CD4-positive, alpha-beta T cell treated with Interleukin-21 for 1 hour (primary cell): ENCODE measurements around the gene REXO1.

Experiments used
- DNase-seq: peaks from one replicate; pipeline ENCODE4 v3.0.0-alpha.2; 2020

REXO1 gene

DNA sequence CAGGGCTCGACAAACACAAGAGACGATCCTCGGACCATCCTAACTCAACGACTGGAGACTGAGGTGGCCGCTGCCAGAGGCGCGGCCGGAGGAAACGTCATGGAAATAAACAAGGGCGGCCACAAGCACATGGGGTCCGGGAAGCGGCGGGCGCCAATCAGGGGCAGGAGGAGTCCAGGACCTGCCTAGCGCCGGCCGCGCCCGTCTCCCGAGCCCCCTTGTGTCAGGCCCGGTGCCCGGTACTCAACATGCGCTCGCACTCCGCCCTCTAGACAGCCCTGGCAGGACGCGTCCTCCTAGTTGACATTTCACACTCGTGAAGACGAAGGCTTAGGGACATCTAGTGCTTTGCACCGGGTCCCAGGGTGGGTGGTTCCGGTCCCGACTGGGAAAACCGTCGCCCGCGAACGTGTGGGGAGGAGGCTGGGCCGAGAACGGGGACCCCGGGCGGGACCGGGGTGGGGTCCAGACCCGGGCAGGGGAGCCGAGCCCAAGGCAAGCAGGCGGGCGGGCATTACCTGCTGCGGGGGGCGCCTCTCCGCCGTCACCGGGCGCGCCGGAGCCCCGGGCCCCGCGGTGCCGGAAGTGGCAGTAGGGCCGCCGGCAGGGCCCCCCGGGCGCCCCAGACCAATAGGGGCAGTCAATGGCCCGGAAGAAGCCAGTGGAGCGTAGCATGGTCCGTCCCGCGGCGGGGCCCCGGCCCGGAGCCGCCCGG lies 442 bp downstream of the REXO1 start:
- no peak for DNase-seq

DNA sequence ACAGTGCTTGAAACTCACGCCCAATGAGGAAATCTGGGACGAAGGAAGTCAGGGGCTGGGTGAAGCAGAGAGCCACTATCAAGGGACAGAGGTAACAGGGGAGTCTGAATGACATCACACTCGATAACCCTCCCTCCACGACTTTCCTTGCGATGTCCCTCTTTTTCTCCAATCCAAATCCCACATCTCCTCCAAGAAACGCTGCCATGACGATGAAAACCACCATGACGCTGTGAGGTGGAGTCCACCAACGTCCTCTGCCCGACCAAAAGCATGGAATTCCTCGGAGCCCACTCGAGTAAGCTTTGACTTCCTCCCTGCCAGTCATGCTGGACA lies 967 bp downstream of the REXO1 start:
- no peak for DNase-seq

DNA sequence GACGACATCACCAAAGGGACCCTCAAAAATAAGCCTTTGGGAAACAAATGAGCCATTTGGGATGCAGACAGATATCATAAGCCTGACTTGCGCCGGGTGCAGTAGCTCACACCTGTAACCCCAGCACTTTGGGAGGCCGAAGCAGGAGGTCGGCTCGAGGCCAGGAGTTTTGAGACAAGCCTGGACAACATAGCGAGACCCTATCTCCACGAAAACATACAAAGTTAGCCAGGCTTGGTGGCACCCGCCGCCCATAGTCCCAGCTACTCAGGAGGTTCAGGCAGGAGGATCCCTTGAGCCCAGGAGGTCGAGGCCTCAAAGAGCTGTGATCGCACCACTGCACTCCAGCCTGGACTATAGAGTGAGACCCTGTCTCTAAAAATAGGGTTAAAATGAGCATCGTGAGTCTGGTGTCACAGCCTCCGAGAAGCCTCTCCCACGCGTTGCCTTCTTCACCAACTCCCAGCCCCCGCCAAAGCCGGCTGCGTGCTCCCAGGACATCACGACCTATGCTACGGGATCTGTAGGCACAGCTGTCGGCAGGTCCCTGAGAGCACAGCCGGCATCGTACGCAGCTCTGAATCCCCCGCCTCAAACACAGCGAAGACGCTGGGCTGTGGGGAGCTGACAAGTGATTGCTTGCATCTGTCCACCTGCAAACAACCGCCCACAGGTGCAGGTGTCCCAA lies 1.6 kb downstream of the REXO1 start:
- DNase-seq: no peak

DNA sequence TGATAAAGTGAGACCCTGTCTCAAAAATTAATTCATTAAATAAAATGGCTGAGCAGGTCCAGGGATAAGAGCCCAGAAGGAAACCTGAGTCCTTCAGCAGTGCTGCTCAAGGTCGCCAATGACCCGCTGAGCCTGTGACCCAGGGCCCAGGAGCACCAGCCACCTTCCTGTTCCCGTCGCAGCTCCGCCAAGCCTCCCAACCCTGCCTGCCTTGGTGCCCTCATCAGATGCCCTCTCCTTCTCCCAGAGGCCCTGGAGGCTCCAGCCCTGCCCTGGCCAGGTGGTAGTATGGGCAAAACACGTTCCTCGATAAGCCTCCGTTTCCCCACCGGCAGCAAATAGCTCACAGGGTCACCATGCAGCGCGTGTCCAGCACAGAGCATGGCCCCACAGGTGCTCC lies 2.6 kb downstream of the REXO1 start:
- DNase-seq: no peak

DNA sequence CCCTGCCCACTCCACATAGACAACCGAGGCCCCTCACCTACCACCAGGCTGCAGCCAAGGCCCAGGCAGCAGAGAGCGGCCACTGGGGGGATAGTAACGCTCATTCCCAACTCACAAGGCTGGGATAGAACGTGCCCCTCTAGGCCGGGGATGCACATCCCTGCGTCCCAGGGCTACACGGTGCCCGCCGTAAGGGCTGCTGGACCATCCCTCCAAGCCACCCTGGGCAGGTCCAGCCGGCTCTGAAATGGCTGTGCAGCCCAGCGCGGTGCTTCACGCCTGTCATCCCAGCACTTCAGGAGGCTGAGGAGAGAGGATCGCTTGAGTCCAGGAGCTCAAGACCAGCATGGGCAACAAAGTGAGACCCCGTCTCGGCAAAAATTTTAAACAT lies 3.2 kb downstream of the REXO1 start:
- no peak for DNase-seq

DNA sequence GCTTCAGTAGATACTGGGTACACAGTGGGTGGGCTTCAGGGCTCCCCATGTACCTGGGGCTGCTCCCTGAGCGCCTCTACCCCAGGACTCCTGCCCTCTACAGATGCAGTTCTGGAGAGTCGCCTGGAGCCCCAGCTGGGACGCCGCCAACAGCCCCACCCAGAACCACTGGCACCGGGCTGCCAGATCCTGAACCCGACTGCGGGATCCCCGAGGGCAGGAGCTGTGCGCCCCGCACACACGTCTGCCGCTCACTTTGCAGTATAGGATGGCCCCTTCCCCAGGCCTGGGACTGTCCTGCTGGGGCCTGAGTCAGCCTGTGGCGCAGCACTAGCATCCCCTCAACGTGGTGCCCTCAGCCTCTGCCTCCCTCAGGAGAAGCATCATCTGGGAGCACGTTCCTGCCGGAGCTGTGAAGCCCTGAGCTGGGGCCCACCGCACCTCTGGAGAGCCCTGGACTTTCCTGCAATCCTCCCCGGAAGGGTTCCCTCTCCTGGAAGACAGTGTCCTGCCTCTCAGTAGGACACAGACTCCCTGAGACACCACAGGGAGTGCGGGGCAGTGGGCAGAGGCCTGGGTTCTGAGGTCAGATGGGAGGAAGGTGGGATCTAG lies 3.7 kb downstream of the REXO1 start:
- no peak for DNase-seq

DNA sequence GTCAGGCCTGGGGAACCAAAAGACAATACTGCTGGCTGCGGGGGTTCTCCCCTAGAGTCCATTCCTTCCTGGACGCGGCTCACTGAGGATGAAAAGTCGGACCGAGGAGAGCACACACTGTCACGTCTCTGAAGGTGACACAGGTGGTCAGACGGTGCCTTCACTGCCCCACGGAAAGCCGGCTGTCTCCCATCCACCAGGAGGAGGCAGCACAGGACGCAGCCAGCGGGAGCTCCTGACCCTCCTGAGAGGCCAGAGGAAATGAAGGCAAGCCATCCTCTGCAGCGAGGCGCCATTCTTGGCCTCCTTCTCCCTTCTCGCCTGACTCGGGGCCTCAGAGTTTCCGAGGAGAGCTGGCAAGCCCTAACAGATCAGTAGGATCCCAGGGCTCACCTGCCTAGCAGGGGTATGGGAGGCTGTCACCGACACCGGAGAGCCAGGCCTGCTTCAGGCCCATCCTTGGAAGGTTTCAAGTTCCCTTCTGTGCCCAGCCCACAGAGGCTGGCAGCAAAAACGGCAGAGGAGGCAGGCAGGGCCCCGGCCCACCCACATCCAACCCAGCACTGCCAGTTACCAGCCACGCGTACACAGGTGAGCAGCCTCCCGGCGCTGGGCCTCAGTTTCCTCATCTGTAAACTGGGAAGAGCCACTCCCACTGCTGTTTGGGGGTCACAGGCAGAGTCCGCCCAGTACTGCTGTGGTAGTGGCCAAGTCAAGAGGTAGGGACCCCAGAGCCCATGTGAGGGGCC lies 4.5 kb downstream of the REXO1 start:
- DNase-seq: no peak

DNA sequence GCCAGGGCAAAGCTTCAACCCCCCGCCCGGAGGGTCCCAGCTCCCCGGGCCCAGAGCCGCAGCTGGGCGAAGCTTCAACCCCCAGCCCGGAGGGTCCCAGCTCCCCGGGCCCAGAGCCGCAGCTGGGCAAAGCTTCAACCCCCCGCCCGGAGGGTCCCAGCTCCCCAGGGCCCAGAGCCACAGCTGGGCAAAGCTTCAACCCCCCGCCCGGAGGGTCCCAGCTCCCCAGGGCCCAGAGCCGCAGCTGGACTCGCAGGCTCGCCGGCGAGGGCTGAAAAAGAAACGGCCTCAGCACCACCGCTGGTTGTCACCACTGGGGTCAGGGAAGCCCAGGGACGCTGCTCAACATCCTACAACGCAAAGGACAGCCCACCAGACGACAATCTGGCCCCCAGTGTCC lies 5.2 kb downstream of the REXO1 start:
- DNase-seq: no peak

DNA sequence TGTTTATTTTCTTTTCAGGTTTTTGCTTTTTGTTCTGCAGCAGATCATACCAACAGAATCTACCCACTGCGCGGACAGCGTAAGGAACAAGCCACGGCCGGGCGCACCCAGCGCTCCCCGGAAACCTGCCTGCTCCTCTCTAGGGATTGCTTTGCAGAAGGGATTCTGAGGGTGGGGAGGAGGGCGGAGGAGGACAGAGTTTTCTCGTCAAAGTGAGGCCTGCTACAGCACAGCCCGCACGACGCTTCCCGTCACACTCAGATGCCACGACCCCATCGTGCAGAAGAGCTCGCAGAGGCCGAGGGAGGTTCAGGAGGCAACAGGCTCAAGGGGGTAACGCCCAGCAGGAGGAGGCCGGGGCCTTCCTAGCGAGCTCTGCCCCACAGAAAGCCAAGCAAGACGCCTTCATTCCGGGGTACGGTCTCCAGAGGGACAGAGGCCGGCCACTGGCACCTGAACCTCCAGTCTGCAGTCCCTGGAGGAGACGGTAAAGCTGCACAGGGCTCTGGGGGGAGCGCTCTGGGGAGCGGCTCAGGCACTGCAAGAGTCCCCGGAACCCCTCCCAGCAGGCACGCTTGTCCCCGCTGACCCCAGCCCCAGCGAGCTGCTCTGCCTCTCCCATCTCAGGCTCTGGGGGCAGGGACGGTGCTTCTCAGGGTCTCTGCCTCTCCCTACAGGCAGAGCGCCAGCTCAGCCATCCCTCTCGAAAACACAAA lies 6.9 kb downstream of the REXO1 start:
- no peak for DNase-seq

DNA sequence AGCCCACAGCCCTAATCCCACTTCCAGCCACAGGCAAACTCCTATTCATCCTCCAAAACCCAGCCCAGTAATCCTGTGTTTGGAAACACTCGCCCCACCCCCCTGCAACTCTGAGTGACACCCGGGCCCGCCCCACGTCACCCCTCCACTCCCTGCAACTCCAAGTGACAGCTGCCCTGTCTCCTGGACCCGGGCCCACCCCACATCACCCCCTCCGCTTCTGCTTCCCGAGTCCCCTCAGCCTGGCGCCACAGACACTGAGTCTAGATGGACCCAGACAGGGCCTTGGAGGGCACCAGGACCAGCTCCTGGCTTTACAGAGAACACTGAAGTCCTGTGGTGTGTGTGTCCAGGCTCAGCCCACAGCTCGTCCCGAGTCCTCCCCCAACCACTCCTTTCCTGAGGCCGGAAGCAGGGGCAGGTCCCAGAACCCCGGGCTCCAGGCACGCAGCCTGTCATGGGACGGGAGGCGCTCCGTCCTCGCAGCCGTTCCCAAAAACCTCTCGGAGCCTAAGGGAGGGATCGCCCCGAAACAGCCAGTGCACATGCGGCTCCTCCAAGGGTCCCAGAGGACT lies 7.7 kb downstream of the REXO1 start:
- DNase-seq: no peak

DNA sequence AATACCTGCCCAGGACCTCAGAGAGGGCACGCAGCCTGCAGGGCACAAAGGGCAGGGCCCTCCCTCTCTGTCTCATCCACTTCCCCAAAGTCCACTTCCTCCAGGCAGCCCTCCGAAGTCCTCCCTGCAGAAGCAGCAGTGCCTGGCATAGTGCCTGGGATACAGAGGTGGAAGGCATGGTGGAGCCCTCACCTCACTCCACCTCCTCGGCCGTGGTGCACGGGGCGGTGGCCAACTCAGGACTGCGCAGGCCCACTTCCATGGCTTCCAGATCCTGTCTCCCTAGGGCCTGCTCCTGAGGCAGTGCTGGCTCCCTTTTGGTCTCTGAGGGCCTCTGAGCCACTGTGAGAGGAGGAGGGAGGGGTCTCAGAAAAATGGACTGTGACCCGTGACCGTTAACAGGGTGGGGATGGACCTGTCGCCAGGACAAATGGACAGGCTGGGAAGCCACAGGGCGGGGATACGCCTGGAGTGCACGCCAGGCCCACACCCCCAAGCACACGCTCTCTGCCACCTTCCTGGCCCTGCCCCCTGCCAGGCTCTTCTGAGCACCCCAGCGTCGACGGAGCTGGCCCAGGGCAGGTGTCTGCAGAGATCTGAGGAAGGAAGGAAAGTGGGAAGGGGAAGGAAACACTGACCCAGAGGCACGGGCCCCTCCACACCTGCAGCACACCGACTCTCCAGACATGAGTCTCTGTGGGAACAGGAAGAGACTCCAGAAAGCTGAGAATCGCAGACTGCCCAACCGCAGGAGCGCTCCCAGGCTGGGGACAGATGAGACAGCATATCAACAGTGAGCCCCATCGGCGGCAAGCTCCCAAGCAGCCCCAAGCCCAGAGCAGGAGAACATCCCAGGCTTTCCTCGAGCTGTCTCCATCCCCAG lies 8.4 kb downstream of the REXO1 start:
- no peak for DNase-seq

DNA sequence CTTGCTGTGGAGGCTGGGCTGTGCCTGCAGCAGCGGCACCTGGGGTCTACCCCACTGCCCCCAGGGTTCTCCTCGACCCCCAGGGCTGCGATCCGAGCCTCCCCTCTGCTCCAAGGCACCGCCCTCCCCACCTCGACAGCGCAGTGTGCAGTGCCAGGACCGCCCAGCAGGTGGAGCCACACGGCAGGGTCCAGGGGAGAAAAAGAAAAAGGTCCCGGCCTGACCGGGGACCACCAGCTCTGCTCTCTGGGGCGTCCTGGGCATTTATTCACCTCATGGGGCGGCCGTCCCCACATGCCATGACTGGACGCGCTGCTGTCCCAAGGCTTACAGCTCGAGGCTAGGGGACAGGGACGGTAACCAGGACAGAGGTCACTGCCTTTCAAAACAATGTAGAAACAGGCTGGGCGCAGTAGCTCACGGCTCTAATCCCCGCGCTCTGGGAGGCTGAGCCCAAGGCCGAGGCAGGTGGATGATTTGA lies 10.6 kb downstream of the REXO1 start:
- DNase-seq: peak; percentile 59

DNA sequence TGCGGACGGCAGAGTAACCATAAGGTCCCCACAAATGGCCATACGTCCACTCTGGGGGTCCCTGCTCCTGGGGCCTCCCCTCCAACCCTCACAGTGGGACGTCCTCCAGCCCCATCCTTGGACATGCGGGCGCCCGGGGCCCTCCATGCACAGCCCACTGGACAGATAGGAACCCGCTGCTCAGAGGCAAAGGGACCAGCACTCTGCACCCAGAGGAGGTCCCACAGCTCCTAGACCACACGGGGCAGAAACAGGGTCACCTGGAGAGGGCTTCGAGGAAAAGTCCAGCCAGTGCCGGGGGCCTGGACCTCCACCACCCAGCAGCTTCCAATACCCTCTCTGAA lies 11.1 kb downstream of the REXO1 start:
- DNase-seq: no peak

DNA sequence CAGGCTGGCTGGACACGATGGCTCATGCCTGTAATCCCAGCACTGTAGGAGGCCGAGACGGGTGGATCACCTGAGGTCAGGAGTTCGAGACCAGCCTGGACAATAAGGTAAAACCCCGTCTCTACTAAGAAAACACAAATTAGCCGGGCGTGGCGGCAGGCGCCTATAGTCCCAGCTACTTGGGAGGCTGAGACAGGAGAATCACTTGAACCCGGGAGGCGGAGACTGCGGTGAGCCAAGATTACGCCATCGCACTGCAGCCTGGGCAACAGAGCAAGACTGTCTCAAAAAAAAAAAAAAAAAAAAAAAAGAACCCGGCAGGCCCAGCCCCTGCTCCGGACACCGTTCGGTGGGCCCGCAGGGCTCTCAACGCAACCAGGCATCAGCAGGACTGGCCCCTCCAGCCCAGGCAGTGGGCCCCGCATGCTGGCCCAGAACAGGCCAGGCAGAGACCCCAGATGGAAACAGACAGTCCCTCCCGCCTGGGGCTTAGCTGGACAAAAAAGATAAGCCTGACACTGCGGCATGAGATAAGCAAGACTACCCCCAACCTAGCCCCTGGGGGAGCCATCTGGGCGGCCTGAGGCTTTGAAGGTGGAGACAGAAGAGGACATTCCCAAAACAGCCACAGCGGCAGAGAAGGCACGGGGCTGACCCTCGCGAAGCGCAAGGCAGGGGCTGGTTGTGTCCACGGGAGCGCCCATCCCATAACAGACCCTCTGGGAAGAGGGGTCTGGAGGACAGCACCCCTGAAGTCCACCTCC lies 11.6 kb downstream of the REXO1 start:
- no peak for DNase-seq

DNA sequence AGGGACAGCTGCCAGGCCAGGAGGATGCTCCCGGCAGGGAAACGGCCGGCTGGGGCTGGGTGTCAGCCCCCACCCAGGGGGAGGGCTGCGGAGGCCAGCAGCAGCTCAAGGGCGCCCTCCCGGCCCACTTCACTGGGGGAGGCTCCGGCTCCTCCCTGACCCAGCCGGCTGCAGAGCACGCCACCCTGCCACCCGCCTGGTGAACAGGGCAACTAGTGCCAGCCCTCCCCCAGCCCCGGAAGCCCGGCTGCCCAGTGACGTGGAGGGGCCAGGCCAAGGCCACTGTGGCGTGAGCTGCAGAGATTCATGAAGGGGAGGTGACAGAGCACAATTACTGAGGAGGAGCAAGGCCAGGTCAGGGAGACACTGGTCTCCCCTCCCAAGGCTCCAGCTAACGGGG lies 14.7 kb downstream of the REXO1 start:
- no peak for DNase-seq

DNA sequence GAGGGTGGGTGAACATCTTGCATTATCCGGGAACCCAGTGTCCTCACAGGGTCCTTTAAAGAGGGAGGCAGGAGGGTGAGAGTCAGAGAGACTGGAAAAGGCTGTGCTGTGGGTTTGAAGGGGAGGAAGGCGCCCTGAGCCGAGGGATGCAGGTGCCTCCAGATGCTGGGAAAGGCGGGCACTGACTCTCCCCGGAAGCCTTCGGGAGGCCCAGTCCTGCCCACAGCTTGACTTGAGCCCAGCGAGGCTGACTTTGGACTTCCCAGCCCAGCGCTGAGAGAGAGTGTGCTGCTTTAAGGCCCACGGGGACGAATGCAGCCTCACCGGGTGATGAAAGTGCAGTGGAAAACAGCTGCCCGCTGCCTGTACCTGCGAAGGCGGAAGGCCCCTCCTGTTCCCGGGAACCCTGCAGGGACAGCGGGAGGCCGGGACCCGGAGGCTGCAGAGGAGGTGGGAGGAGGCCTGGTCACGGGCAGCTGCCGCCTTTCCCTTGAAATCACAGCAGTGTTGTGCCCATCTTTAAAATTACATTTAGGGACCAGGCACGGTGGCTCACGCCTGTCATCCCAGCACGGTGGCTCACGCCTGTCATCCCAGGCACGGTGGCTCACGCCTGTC lies 16.1 kb downstream of the REXO1 start:
- DNase-seq: no peak

DNA sequence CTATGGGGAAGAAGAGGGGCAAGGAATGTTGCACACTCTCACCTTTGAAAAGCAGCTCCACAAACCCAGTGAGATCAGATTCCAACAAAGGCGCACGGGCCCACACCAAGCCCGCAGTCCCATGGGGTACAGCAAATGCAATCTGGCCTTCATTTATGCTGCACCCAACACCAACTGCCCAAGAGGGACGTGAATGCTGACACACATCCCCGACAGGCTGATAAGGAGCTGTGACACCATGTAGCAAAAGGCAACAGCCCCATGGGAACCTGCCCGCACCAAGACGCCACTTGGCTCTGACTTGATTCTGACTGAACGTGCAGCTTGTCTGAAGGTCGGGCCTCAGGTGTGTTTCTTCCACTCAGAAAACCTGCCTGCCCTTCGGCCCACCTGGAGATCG lies 17.3 kb downstream of the REXO1 start:
- no peak for DNase-seq

DNA sequence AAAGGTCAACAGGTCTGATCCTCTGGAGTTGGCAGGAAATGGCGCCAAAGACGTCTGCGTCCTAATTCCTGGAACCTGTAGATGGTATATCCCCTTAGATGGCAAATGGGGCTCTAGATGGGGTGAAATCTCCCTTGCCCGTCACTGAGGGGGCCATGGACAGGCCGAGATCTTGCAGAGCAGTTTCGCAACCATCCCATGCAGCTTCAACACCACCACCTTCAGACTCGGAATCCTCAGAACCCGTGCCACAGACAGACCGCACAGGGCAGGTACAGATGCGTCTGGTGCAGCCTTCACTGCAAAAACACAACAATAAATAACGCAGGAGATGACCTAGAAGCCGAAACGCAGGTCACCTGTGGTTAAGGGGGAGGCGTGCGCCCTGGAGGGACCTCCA lies 17.7 kb downstream of the REXO1 start:
- no peak for DNase-seq

DNA sequence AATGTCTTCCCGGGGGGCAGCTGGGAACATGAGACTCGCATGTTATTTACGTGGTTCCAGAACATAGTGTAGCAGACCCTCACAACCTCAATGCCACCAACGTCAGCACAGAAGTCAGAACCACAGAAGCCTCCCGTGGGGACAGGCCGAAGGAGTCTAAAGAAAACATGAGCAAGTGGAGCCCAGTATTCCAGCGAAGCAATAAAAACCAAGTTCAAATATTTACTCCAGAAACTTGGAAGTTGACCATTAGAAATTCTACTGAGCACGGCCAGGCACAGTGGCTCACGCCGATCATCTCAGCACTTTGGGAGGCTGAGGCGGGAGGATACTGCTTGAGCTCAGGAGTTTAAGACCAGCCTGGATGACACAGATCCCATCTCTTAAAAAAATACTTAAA lies 18.3 kb downstream of the REXO1 start:
- DNase-seq: no peak
